Chondrocyte (in vitro differentiated cells): ENCODE data around the gene PDZK1. TPM values are rescaled to one million over a fixed set of nuclear protein-coding genes. Genes with fewer than 3 reads are reported as not detected.
A peak's percentile ranks its signal among the peaks of the same experiment; 100 is the strongest.

Experiments used
- DNase-seq: peaks from one replicate; pipeline ENCODE4 v3.0.0; 2021; ENCODE audit warnings: mixed read lengths, low spot score
- H3K27ac Mint-ChIP-seq: one replicate; pipeline ENCODE4 v1.8.0; 2021; ENCODE audit warnings: mild to moderate bottlenecking, moderate library complexity, mixed read lengths; ENCODE audit not compliant: unreplicated experiment
- H3K27me3 Mint-ChIP-seq: 2 replicates; pipeline ENCODE4 v1.8.0; 2021; ENCODE audit warnings: low read depth, mixed read lengths
- H3K36me3 Mint-ChIP-seq: 2 replicates; pipeline ENCODE4 v1.8.0; 2021; ENCODE audit warnings: low read depth, mixed read lengths
- H3K4me1 Mint-ChIP-seq: 2 replicates; pipeline ENCODE4 v1.8.0; 2021; ENCODE audit warnings: low read depth, mild to moderate bottlenecking, mixed read lengths
- H3K4me3 Mint-ChIP-seq: one replicate; pipeline ENCODE4 v1.8.0; 2021; ENCODE audit warnings: mild to moderate bottlenecking, moderate library complexity, mixed read lengths; ENCODE audit not compliant: unreplicated experiment
- H3K9me3 Mint-ChIP-seq: 2 replicates; pipeline ENCODE4 v1.8.0; 2021; ENCODE audit warnings: low read depth, mixed read lengths
- long read RNA-seq: library from polyadenylated mRNA; stranded (forward); transcript quantifications from one replicate; pipeline ENCODE4 v2.0.0, GENCODE V29; 2021
- total RNA-seq: library from RNA; stranded (reverse); gene quantifications from 3 replicates; pipeline ENCODE4 v1.2.1, GENCODE V29; 2021
- TF ChIP-seq, protein P1 (sequence below): fragments of 200-600 bp; sonication (generic); IDR thresholded peaks from 2 replicates; pipeline ENCODE4 v1.5.0; 2021; ENCODE audit warnings: antibody characterized with exemption, mild to moderate bottlenecking, moderate library complexity

The PDZK1 gene
- total RNA-seq, result 0.38 to 1.1 TPM (median 0.50 TPM) in 3 replicates
- long read RNA-seq, result 0 reads

DNA sequence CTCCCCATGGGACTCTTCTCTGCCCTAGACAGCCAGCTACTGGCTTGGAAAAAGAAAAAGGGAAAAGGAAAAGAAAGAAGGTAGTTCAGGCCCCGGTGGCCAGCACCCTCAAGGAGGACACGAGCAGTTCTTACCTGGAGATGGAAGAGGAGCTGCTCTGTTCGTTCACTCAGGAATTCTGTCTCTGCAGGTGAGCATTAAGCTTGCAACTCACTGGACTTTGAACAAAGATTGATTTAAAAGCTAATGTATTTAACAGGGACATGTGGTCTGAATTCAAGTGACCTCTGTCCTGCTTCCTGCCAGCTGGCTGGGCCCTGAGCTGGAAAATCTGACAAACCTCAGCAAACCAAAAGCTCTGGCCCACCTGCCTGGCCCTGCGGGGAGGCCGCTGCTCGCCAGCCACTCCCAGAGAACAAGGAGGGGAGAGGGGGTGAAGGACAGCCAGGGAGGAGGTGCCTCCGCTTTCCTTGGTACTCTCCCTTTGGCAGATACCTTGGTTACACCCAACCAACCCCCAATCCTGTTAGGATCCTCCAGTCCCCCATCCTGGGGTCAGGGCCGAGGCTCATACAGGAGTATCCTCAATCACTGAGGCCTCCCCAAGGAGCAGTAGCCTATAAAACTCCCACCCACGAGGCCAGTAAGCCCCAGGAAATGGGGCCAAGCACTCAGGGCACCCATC lies at the start of gene PDZK1:
PDZK1 (minus strand) TSS at position 186 of the 685 bp plus-strand sequence. CDS start 19,347 bp downstream, outside the sequence.
- peaks cover 2% of the 10 kb centered on the region for H3K36me3 Mint-ChIP-seq
- TF ChIP-seq, protein P1, sequence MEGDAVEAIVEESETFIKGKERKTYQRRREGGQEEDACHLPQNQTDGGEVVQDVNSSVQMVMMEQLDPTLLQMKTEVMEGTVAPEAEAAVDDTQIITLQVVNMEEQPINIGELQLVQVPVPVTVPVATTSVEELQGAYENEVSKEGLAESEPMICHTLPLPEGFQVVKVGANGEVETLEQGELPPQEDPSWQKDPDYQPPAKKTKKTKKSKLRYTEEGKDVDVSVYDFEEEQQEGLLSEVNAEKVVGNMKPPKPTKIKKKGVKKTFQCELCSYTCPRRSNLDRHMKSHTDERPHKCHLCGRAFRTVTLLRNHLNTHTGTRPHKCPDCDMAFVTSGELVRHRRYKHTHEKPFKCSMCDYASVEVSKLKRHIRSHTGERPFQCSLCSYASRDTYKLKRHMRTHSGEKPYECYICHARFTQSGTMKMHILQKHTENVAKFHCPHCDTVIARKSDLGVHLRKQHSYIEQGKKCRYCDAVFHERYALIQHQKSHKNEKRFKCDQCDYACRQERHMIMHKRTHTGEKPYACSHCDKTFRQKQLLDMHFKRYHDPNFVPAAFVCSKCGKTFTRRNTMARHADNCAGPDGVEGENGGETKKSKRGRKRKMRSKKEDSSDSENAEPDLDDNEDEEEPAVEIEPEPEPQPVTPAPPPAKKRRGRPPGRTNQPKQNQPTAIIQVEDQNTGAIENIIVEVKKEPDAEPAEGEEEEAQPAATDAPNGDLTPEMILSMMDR, result no peak
- no peak within 1 kb of the TSS for H3K4me3 Mint-ChIP-seq
- no peaks in the 10 kb centered on the region for H3K27me3 Mint-ChIP-seq
- no peak for DNase-seq
- peak within 1 kb of the TSS; percentile 43 for H3K27ac Mint-ChIP-seq
- H3K4me1 Mint-ChIP-seq, result peaks cover 19% of the 10 kb centered on the region
- H3K9me3 Mint-ChIP-seq, result peaks cover 3% of the 10 kb centered on the region

DNA sequence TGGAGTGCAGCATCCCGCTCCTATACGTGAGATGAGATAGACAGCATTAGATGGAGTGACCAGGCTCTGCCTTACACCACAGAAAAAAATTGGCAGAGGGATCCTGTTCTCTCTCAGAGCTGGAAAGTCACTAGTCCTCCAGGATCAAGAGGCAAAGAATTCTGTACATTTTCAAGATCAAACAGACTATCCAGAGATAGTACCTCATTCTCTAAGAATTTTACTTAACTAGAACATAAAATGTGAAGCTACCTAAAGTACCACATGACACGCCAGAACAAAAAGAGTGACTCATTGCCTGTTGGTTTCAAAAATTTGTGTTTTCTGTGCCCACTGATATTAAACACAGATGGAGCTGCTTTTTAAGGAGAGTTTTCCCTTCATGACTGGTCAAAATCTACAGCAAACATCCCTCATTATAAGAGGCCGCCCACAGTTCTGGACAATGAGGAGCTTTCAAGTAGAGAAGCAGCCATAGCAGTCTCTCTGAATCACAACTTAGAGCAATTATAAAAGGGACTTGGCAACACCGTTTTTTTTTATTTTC lies 44.4 kb upstream of the PDZK1 start:
- Mint-ChIP-seq H3K4me1 (peaks cover 16% of the 10 kb centered on the region), H3K36me3 (peaks cover 23% of the 10 kb centered on the region), H3K27ac (peak overlapping the region; percentile 93), H3K4me3 (no peak overlapping the region), H3K27me3 (no peaks in the 10 kb centered on the region), H3K9me3 (no peaks in the 10 kb centered on the region)
- TF ChIP-seq, protein P1, result no peak
- no peak for DNase-seq

DNA sequence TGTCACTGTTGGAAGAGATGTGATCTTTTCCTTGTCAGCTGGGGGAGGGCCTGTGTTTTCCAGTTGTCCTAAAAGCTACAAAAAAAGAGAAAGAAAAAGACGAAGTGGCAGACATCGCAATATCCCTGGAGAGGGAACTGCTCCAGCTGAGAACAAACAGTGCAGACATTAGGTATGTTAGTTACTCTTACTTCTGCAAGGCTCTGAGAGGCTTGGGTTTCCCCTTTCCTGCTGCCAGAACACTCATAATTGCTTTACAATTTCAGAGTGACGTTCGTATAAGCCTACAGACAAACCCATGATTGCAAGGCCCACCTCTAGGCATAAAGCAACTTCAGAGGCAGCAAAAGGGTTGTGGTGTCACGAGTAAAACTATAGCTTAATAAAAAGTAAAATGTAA lies 43.3 kb upstream of the PDZK1 start:
- DNase-seq, result no peak
- no peak overlapping the region for H3K4me3 Mint-ChIP-seq
- H3K36me3 Mint-ChIP-seq, result peaks cover 24% of the 10 kb centered on the region
- H3K27ac Mint-ChIP-seq, result no peak overlapping the region
- H3K4me1 Mint-ChIP-seq, result peaks cover 16% of the 10 kb centered on the region
- TF ChIP-seq, protein P1, result no peak
- H3K27me3 Mint-ChIP-seq, result no peaks in the 10 kb centered on the region
- H3K9me3 Mint-ChIP-seq, result no peaks in the 10 kb centered on the region

DNA sequence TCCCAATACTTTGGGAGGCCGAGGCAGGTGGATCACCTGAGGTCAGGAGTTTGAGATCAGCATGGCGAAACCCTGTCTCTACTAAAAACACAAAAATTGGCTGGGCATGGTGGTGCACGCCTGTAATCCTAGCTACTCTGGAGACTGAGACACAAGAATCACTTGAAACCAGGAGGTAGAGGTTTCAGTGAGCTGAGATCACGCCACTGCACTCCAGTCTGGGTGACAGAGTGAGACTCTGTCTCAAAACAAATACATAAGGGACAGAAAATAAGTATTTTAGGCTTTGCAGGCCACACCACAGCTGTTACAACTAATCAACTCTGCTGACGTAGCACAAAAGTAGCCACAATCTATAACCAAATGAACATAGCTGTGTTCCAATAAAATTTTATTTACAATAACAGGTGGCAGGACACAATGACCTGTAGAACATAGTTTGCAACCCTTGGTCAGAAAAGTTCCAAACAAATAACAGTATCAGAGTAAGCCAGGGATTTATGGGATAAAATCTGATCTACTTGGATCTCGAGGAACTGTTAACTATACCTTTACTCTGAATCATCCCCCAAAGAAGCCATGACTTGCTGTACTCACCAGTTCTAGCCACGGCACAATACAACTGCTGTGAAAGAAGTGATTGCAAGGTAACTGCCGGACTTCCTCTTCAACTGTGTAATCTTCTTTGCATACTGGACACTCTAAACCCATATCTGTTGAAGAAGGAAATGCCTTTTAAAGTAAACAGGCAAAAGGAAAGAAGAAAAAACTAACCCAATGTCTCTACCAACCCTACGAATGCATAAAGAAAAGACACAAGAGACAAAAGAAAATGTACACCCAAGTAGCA lies 40.5 kb upstream of the PDZK1 start:
- Mint-ChIP-seq H3K36me3 (peaks cover 42% of the 10 kb centered on the region), H3K27me3 (no peaks in the 10 kb centered on the region)
- TF ChIP-seq, protein P1, result no peak

DNA sequence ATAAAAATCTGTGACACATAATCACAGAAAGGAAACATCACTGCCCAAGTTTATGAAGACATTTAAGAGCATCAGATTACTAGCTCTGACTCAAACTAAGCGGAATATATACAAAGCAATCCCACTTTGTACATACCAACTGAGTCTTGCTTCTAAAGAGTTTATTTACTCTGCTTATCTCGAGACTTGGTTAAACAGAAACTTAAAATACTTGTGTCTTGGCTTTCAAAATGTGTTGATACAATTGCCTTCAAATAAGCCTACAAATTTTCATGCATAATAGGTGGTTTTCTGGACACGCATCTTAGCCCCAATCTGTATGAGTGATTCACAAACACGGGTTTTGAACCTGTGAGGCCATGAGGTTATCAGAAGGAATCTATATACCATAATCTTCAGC lies 33.1 kb upstream of the PDZK1 start:
- H3K4me3 Mint-ChIP-seq, result no peak overlapping the region
- H3K9me3 Mint-ChIP-seq, result no peaks in the 10 kb centered on the region
- H3K27ac Mint-ChIP-seq, result peak overlapping the region; percentile 4
- peaks cover 25% of the 10 kb centered on the region for H3K36me3 Mint-ChIP-seq
- H3K27me3 Mint-ChIP-seq, result no peaks in the 10 kb centered on the region
- DNase-seq, result no peak
- H3K4me1 Mint-ChIP-seq, result peaks cover 8% of the 10 kb centered on the region
- TF ChIP-seq, protein P1, result no peak

More for the DNA sequence above, 40.5 kb upstream of the PDZK1 start:
- Mint-ChIP-seq H3K9me3 (no peaks in the 10 kb centered on the region), H3K4me3 (no peak overlapping the region), H3K27ac (no peak overlapping the region), H3K4me1 (peaks cover 19% of the 10 kb centered on the region)
- no peak for DNase-seq
